NCI-H1092 treated with DMSO at 0.1 percent for 48 hours (cell line): Measurements from ENCODE around the gene MARVELD2.
"Not testable (repeated sequence)": the region's sequence is repeated elsewhere in the genome, so short reads cannot be mapped to it uniquely, and the experiment has no call there.

Experiments
- DNase-seq: peaks from one replicate; lab custom pipeline; 2025; lab: John Stamatoyannopoulos, UW

The MARVELD2 gene, protein sequence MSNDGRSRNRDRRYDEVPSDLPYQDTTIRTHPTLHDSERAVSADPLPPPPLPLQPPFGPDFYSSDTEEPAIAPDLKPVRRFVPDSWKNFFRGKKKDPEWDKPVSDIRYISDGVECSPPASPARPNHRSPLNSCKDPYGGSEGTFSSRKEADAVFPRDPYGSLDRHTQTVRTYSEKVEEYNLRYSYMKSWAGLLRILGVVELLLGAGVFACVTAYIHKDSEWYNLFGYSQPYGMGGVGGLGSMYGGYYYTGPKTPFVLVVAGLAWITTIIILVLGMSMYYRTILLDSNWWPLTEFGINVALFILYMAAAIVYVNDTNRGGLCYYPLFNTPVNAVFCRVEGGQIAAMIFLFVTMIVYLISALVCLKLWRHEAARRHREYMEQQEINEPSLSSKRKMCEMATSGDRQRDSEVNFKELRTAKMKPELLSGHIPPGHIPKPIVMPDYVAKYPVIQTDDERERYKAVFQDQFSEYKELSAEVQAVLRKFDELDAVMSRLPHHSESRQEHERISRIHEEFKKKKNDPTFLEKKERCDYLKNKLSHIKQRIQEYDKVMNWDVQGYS

GRCh38 chr5:69414885-69415583 lies at the start of gene MARVELD2:
Gene MARVELD2, plus strand, starts transcription at chr5:69415116. Its CDS starts 4,270 bp downstream, at chr5:69419386.
- DNase-seq = peak; percentile 25

DNA sequence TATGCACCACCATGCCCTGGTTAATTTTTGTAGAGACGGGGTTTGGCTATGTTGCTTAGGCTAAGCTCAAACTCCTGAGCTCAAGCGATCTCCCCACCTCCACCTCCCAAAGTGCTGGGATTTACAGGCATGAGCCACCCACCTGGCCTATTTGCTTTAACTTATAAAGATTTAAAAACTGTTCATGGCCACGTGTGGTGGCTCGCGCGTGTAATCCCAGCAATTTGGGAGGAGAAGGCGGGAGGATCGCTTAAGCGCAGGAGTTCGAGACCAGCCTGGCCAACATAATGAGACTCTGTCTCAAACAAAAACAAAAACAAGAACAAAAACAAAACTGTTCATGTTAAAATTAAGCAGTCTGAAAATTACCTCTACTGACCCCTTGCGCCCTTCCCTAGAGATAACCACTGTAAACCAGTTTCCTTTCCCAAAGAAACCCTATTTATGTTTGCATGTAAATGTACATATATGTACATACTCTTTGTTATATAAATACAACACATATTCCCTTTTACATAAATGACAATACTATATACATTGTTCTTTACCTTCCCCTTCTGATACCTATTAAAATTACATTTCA lies 47.1 kb upstream of the MARVELD2 start:
- no peak for DNase-seq

DNA sequence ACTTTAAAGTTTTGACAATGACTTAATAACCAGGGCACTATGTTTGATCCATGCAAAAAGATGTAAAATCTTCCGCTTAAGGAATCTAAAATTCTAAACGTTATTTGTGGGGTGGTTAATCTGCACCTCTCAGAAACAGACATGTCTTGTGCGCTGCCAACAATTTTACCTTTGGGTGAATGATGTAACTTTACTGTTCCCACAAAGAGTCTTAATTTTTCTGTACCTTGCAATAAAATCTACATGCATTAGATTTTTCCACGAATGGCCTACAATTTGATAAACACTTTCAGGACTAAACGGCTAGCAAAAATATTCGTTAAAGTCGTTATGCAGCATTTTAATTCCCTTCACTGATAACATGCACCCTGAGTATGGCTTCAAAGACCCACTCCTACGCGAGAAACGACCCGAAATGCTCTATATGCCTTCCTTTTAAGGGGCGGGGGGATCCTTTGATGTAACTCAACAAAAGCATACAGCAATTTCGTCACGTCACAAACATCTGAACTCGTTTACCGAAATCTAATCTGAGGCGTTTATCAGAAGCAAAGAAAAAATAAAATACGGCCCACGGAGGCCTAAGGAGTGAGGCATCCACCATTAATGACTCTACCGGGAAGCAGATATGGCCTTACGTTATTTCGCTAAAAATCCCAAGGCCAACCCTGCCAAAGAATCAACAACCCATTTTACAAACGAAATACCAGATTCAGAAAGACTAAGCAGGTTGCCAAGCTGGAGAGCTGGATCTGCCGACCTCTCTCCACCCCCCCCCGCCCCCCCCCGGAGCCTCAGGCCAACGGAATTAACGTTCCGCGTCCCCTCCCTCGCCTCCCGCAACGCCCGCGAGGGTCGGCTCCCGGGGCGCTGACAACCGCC lies 46.2 kb upstream of the MARVELD2 start:
- peak; percentile 32 for DNase-seq

- peak; percentile 91 for DNase-seq
Observed at GRCh38 chr5:69369340-69370121, 45.4 kb upstream of the MARVELD2 start, which contains the start of the genes AK6, RAD17 and TAF9. Gene AK6, minus strand, starts transcription at chr5:69369520. Its CDS starts 30 bp downstream, at chr5:69369490. Gene RAD17, plus strand, starts transcription at chr5:69369818. Its CDS starts 2,391 bp downstream, at chr5:69372209. Gene TAF9, minus strand, starts transcription at chr5:69369520. Its CDS starts 3,783 bp downstream, at chr5:69365737.

DNA sequence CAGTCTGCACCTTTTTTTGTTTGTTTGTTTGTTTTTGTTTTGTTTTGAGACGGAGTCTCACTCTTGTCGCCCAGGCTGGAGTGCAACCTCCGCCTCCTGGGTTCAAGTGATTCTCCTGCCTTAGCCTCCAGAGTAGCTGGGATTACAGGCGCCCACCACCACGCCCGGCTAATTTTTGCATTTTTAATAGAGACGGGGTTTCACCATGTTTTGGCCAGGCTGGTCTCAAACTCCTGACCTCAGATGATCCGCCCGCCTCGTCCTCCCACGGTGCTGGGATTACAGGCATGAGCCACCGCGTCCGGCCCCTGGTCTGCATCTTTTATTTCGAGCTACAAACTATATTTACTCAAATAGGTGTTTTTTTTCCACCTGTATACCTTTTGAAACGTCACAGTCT lies 44.6 kb upstream of the MARVELD2 start:
- not testable (repeated sequence) for DNase-seq

GRCh38 chr5:69372394-69372793 lies 42.5 kb upstream of the MARVELD2 start:
- no peak for DNase-seq

DNA sequence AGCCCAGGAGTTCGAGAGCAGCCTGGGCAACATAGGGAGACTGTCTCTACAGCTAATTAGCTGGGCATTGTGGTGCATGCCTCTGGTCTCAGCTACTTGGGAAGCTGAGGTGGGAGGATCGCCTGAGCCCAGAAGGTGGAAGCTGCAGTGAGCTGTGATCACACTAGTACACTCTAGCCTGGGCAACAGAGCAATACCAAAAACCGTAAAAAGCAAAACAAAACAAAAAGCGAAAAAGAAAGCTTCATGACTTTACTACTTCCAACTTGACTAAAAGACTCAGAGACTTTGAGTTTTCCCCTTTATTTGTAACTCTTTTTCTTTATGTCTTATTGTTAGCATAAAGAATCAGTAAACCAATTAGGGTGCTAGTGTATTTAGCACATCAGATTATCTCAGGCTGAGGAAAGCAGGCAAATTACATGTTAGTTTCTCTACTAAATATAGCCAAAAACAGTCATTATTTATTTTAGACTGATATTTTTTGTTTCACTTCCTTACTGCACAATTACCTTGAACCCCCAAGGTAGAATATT lies 39.9 kb upstream of the MARVELD2 start:
- DNase-seq = no peak

DNA sequence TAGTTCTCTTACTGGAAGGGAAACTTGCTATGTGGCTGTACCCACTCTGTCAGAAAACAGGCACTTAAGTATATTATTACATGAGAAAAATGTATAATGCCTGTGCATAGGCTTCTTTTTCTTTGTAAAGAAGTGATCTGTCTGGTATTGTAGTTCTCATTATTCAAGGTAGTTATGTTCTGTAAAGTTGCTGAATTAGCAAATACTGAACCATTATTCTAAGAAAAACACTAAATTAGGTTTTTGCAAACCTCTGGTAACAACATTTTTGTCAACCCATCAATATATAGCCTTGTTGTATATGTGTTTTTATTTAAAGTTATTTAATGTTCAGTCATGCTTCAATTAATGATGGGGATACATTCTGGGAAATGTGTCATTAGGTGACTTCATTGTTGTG lies 36.5 kb upstream of the MARVELD2 start:
- no peak for DNase-seq

- DNase-seq = no peak
Observed at GRCh38 chr5:69404659-69405330, 10.1 kb upstream of the MARVELD2 start.

- no peak for DNase-seq
Observed at GRCh38 chr5:69415584-69415958, 655 bp downstream of the MARVELD2 start.

DNA sequence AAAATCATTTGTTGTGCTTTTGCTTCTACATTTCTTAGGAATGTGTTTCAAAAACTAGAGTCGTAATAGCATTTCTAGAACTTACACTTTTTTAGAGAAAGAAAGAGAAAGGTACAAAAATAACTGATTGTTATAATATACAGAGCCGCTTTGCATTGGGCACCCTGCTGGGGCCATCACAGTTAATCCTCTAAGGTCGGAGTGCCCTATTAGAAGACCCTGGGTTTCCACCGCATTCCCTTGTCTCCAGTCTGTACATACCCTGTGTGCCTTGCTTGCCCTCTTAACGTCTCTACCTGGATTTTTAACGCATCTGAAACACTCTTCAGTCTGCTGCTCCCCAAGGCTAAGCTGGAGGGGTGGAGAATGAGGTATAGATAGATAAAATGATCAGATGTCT lies 1.3 kb downstream of the MARVELD2 start:
- no peak for DNase-seq

DNA sequence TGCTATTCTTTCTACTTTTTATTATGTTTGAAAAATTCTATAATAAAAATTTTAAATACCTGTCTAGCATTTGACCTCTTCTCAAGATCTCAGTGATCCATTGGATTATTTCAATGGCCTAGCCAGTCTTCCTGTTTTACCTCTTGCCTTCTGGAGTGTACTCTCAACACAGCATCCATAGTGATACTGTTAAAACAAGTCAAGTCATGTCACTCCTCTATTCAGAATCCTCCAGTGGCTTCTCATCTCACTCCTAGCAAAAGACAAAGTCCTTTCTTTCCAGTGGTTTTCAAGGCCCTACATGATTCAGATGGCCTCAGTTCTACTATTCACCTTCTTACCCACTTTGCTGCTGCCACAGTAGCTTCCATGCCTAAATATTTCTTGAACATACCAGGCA lies 1.8 kb downstream of the MARVELD2 start:
- no peak for DNase-seq

GRCh38 chr5:69418554-69418953 lies 3.6 kb downstream of the MARVELD2 start:
- no peak for DNase-seq

GRCh38 chr5:69431424-69432303 lies 16.7 kb downstream of the MARVELD2 start:
- DNase-seq = no peak

GRCh38 chr5:69432412-69433206 lies 17.7 kb downstream of the MARVELD2 start:
- no peak for DNase-seq

GRCh38 chr5:69435276-69435884 lies 20.5 kb downstream of the MARVELD2 start:
- not testable (repeated sequence) for DNase-seq

- DNase-seq = no peak
Observed at GRCh38 chr5:69444127-69444754, 29.3 kb downstream of the MARVELD2 start.
